GM20000 (cell line): Measurements from ENCODE around the gene SYNE3.
"Not testable (repeated sequence)": the region's sequence is repeated elsewhere in the genome, so short reads cannot be mapped to it uniquely, and the experiment has no call there.

Experiments used
- DNase-seq: peaks from one replicate; pipeline ENCODE4 v3.0.0; 2012; ENCODE audit warnings: low spot score
- CTCF ChIP-seq: IDR thresholded peaks from 2 replicates; pipeline ENCODE4 v1.5.1; 2012; ENCODE audit warnings: mild to moderate bottlenecking, control low read depth; ENCODE audit errors: extremely low read depth, missing control alignments

Gene SYNE3

DNA sequence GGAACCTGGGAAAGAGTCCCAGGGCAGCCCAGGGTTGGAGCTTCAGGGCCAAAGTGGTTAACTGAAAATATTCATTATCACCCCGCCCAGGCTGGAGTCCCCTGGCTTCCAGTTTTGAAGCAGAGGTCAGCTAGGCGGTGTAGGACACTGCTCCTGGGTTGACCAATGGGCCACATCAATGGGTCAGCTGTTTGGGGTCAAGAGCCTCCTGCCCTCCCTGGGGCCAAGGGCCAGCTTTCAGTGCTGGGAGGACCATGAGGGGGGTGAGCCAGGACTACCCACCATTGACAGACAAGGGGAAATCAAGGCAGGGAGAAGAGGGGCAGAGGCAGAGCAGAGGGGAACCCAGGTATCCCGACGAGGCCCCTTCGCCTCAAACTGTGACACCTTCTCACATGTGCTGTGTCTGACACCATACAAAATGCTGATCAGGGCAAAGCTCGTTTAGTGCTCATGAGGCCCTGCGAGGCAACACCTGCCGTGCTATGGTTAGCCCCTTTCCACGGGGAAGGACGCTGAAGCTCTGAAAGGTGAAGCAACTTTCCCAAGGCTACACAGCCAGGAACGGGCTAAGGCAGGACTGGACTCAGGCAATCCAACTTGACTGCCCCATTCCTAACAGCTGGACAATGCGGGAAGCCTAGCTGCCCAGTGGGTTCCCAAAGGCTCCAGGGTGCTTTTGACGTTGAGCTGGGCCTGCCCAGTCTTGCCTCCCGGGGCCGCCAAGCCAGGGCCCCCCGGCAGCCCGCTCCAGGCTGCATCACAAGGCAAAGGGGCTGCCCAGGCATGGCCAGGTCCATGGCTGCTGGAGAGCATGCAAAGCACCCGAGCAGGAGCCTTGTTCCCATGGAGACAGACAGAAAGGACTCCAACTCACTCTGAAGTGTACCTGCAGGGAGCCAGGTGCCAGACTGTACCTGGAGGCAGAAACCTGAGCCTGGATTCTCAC is 2.0 kb downstream of the SYNE3 start:
- no peak for TF ChIP-seq CTCF
- DNase-seq = no peak

- DNase-seq = no peak
- TF ChIP-seq CTCF = no peak
Observed at GRCh38 chr14:95513291-95513690, 3.2 kb downstream of the SYNE3 start.

- no peak for DNase-seq
- TF ChIP-seq CTCF = no peak
Observed at GRCh38 chr14:95511687-95512086, 4.8 kb downstream of the SYNE3 start.

DNA sequence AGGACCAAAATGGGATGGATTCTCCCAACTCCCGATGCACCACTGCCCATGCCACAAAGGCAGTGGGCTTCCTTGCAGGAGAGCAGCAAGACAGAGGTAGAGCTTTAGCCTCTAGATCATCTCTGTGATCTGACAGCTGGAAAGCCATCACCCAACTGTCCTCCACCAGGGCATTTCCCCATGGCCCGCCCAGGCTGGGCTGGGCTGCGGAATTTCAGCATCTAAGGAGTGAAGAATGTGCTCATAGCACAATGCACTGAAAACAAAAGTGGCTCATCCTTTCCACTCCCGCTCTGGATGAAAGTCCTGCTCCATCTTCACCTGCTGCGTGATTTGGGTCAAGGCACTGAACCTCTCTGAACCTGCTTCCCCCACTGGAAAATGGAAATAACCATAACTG is 5.6 kb downstream of the SYNE3 start:
- TF ChIP-seq CTCF = no peak
- DNase-seq = no peak

DNA sequence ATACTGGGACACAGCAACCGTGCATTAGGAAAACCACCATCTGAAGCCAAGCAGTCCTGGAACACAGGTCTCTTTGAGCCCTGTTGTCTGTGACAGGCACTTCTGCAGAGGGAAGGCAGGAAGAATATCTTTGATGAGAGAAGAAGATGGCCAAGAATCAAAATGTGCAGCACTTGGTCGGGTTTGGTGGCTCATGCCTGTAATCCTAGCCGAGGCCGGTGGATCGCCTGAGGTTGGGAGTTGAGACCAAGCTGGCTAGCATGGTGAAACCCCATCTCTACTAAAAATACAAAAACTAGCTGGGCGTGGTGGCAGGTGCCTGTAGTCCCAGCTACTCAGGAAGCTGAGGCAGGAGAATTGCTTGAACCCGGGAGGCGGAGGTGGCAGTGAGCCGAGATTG is 6.1 kb downstream of the SYNE3 start:
- DNase-seq = not testable (repeated sequence)

GRCh38 chr14:95509495-95509894 is 7.0 kb downstream of the SYNE3 start:
- DNase-seq = no peak
- no peak for TF ChIP-seq CTCF

DNA sequence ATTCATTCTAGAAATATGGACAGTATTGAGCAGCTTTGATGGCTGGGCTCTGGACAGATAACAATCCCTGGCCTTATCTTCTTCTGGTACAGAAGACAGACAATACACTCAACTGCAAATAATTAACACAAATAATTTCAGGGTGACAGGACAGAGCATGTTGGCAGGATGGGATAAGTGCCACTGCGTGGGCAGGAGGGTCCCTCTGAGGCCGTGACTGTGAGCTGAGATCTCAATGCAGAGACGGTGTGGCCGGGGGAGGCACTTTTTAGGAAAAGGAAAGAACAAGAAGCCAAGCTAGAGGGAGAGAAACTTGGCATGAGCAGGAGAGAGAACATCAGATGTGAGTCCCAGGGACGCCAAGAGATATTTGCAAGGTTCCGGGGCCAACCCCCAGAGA is 8.1 kb downstream of the SYNE3 start:
- no peak for TF ChIP-seq CTCF
- DNase-seq = no peak

GRCh38 chr14:95507701-95508103 is 8.7 kb downstream of the SYNE3 start:
- TF ChIP-seq CTCF = no peak
- DNase-seq = no peak
